GM19099 (cell line): Measurements from ENCODE around the gene ARHGAP15.

Experiments used
- POLR2A ChIP-seq: IDR thresholded peaks from 3 replicates; pipeline ENCODE4 v1.6.1; 2011; ENCODE audit warnings: low read depth; ENCODE audit not compliant: insufficient read length; ENCODE audit errors: extremely low read depth

The ARHGAP15 gene

GRCh38 chr2:143807192-143807591, 678.0 kb downstream of the ARHGAP15 start:
- no peak for TF ChIP-seq POLR2A

- TF ChIP-seq POLR2A, result no peak
Measured at GRCh38 chr2:143807671-143808070, 678.5 kb downstream of the ARHGAP15 start.

GRCh38 chr2:143808166-143808565, 678.9 kb downstream of the ARHGAP15 start:
- no peak for TF ChIP-seq POLR2A

GRCh38 chr2:143815082-143815481, 685.9 kb downstream of the ARHGAP15 start:
- no peak for TF ChIP-seq POLR2A

- TF ChIP-seq POLR2A, result no peak
Measured at GRCh38 chr2:143816916-143817315, 687.7 kb downstream of the ARHGAP15 start.
